ENCODE data around the gene CCDC174. TPM values are rescaled to one million over a fixed set of nuclear protein-coding genes. Genes with fewer than 3 reads are reported as not detected.

The CCDC174 gene
- polyA plus RNA-seq, 2 of the 4 experiments (the other 2 are of a cell fraction): 12.6 to 17.6 TPM

- WGBS (ENCODE audit: missing lambda C conversion rate): 85% methylated on average over 1 of the region's 1 CpG
- CTCF ChIA-PET: no interaction called here
- POLR2A ChIA-PET: no interaction called here
Observed at GRCh38 chr3:14698601-14699244, 47.2 kb downstream of the CCDC174 start.

DNA sequence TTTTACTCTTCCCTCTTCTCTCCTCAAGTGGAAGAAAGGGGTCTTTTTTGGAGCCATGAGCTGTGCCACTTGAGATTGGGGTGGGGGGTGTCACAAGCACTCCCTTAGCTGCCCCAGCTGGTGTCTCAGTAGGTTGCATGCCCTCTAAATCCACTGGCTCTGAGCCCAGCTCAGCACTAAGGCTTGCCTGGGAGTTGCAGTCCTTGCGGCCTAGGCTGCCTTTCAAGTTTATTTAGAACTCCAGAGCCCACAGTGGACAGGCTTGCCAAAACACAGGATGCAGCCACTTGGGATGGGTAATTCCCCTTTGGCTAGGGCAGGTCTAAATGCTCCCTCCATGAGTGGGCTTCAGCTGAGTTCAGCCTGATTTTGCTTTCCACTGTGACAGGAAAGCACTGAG is 48.1 kb downstream of the CCDC174 start:
- no peak for DNase-seq (ENCODE audit: low read depth in 1 of 2, low spot score in 1 of 2)
- Histone ChIP-seq H3K4me3 (no peak overlapping the region), H3K4me2 (no peak overlapping the region), H3K4me1 (no peaks in the 10 kb centered on the region), H3K9me3 (no peaks in the 10 kb centered on the region), H3K27ac (no peak overlapping the region)
- WGBS (ENCODE audit: missing lambda C conversion rate): 86% methylated on average over 1 of the region's 1 CpG
- ChIA-PET CTCF (no interaction called here), POLR2A (no interaction called here)
- no peak for ATAC-seq
- FAIRE-seq: no peak
- TF ChIP-seq, protein P1, sequence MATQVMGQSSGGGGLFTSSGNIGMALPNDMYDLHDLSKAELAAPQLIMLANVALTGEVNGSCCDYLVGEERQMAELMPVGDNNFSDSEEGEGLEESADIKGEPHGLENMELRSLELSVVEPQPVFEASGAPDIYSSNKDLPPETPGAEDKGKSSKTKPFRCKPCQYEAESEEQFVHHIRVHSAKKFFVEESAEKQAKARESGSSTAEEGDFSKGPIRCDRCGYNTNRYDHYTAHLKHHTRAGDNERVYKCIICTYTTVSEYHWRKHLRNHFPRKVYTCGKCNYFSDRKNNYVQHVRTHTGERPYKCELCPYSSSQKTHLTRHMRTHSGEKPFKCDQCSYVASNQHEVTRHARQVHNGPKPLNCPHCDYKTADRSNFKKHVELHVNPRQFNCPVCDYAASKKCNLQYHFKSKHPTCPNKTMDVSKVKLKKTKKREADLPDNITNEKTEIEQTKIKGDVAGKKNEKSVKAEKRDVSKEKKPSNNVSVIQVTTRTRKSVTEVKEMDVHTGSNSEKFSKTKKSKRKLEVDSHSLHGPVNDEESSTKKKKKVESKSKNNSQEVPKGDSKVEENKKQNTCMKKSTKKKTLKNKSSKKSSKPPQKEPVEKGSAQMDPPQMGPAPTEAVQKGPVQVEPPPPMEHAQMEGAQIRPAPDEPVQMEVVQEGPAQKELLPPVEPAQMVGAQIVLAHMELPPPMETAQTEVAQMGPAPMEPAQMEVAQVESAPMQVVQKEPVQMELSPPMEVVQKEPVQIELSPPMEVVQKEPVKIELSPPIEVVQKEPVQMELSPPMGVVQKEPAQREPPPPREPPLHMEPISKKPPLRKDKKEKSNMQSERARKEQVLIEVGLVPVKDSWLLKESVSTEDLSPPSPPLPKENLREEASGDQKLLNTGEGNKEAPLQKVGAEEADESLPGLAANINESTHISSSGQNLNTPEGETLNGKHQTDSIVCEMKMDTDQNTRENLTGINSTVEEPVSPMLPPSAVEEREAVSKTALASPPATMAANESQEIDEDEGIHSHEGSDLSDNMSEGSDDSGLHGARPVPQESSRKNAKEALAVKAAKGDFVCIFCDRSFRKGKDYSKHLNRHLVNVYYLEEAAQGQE (IDR thresholded peaks at IDR 0.05): no peak
- TF ChIP-seq HES2 (IDR thresholded peaks at IDR 0.05) (no peak), CHD4 (IDR thresholded peaks at IDR 0.05; ENCODE audit: borderline replicate concordance) (no peak), KDM5A (IDR thresholded peaks at IDR 0.05) (no peak), TP53 (CRISPR knock-in tag; IDR thresholded peaks at IDR 0.05) (no peak), NPAS2 (CRISPR knock-in tag; IDR thresholded peaks at IDR 0.05; ENCODE audit: borderline replicate concordance) (no peak), PBX3 (IDR thresholded peaks at IDR 0.05) (no peak), SMC3 (IDR thresholded peaks at IDR 0.05) (no peak), HEYL (CRISPR knock-in tag; IDR thresholded peaks at IDR 0.05) (no peak), CBX8 (IDR thresholded peaks at IDR 0.05) (no peak), ZC3H11A (IDR thresholded peaks at IDR 0.05) (no peak), JUN (IDR thresholded peaks at IDR 0.05) (no peak)

More at GRCh38 chr3:14698601-14699244, 47.2 kb downstream of the CCDC174 start:
- FAIRE-seq: no peak
- DNase-seq (ENCODE audit: low read depth in 1 of 2, low spot score in 1 of 2): no peak
- Histone ChIP-seq H3K4me1 (no peaks in the 10 kb centered on the region), H3K27ac (no peak overlapping the region), H3K4me3 (no peak overlapping the region), H3K4me2 (no peak overlapping the region), H3K9me3 (no peaks in the 10 kb centered on the region)
- TF ChIP-seq TFCP2L1 (CRISPR knock-in tag; IDR thresholded peaks at IDR 0.05): no peak
- TF ChIP-seq HES2 (IDR thresholded peaks at IDR 0.05): no peak
- TF ChIP-seq CTCF (IDR thresholded peaks at IDR 0.05): no peak
- TF ChIP-seq HOXA7 (CRISPR knock-in tag; IDR thresholded peaks at IDR 0.05): no peak
- TF ChIP-seq MYC (IDR thresholded peaks at IDR 0.05; ENCODE audit: borderline replicate concordance, low read length): no peak
- no peak for TF ChIP-seq NR3C1 (IDR thresholded peaks at IDR 0.05)
- no peak for TF ChIP-seq PBX3 (IDR thresholded peaks at IDR 0.05)
- TF ChIP-seq, protein P2, sequence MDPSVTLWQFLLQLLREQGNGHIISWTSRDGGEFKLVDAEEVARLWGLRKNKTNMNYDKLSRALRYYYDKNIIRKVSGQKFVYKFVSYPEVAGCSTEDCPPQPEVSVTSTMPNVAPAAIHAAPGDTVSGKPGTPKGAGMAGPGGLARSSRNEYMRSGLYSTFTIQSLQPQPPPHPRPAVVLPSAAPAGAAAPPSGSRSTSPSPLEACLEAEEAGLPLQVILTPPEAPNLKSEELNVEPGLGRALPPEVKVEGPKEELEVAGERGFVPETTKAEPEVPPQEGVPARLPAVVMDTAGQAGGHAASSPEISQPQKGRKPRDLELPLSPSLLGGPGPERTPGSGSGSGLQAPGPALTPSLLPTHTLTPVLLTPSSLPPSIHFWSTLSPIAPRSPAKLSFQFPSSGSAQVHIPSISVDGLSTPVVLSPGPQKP (IDR thresholded peaks at IDR 0.05; ENCODE audit: low read depth, low read length): no peak
- TF ChIP-seq EP300 (IDR thresholded peaks at IDR 0.05): no peak
- TF ChIP-seq, protein P3, sequence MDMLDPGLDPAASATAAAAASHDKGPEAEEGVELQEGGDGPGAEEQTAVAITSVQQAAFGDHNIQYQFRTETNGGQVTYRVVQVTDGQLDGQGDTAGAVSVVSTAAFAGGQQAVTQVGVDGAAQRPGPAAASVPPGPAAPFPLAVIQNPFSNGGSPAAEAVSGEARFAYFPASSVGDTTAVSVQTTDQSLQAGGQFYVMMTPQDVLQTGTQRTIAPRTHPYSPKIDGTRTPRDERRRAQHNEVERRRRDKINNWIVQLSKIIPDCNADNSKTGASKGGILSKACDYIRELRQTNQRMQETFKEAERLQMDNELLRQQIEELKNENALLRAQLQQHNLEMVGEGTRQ (IDR thresholded peaks at IDR 0.05): no peak
- no peak for TF ChIP-seq CHD4 (IDR thresholded peaks at IDR 0.05; ENCODE audit: borderline replicate concordance)
- no peak for TF ChIP-seq HDAC2 (IDR thresholded peaks at IDR 0.05)
- no peak for TF ChIP-seq TP53 (CRISPR knock-in tag; IDR thresholded peaks at IDR 0.05)
- TF ChIP-seq POLR2AphosphoS2 (conservative IDR thresholded peaks at IDR 0.05; ENCODE audit: low read length): no peak
- TF ChIP-seq KDM1A (IDR thresholded peaks at IDR 0.05; ENCODE audit: low read depth): no peak
- no peak for TF ChIP-seq ZSCAN20 (CRISPR knock-in tag; IDR thresholded peaks at IDR 0.05)
- no peak for TF ChIP-seq ESRRA (IDR thresholded peaks at IDR 0.05; ENCODE audit: borderline replicate concordance, low read length)
- ATAC-seq: no peak

All from A549 (cell line).